NB4 (cell line): ENCODE data around the gene ACSL6.

Experiments
- POLR2A ChIP-seq: IDR thresholded peaks from 2 replicates; pipeline ENCODE4 v1.6.1; 2011; ENCODE audit warnings: mild to moderate bottlenecking; ENCODE audit not compliant: insufficient read length; ENCODE audit errors: extremely low read depth
- TF ChIP-seq, protein P1 (sequence below): IDR thresholded peaks from one replicate; pipeline ENCODE4 v1.5.1; 2012; ENCODE audit warnings: low read depth, low read length

DNA sequence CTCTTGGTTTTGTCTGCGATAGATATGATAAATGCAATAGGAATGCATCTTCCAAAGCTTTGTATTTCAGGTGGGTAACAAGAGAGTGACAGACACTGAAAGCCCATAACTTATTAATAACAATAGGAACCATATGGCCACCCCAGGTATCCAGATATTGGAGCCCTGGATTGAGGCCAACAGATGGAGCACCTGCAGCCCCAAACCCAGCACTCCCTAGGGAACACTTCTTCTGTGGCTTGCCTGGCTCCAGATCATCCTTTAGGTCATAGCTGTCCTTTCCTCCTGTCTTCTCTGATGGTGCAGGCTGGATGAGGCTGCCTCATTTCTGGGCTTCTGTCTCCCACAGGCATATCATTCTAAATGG, 44.0 kb upstream of the ACSL6 start:
- TF ChIP-seq, protein P1, sequence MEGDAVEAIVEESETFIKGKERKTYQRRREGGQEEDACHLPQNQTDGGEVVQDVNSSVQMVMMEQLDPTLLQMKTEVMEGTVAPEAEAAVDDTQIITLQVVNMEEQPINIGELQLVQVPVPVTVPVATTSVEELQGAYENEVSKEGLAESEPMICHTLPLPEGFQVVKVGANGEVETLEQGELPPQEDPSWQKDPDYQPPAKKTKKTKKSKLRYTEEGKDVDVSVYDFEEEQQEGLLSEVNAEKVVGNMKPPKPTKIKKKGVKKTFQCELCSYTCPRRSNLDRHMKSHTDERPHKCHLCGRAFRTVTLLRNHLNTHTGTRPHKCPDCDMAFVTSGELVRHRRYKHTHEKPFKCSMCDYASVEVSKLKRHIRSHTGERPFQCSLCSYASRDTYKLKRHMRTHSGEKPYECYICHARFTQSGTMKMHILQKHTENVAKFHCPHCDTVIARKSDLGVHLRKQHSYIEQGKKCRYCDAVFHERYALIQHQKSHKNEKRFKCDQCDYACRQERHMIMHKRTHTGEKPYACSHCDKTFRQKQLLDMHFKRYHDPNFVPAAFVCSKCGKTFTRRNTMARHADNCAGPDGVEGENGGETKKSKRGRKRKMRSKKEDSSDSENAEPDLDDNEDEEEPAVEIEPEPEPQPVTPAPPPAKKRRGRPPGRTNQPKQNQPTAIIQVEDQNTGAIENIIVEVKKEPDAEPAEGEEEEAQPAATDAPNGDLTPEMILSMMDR = no peak
- TF ChIP-seq POLR2A = no peak
